ENCODE measurements around the gene SYNE3.

The SYNE3 gene

DNA sequence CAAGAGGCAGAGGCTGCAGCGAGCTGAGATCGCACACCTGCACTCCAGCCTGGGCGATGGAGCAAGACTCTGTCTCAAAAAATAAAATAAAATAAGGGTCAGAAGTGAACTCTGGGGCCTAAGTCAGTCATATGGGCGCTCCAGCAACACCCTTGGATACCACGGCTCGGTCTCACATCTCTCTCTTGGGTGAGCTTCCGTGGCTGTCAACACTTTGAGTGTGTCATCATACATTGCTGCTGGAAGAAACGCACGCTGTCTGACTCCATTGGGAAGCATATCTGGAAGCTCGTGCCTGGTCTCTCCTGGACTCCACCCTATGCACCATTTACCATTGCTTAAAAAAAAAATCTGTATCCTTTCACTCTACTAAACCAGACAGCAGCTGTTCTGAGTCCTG is 38.6 kb upstream of the SYNE3 start:
- H3K27ac ChIP-seq = no peak overlapping the region
- no peak for TF ChIP-seq ZFX (IDR thresholded peaks at IDR 0.05)
- TF ChIP-seq, protein P1, sequence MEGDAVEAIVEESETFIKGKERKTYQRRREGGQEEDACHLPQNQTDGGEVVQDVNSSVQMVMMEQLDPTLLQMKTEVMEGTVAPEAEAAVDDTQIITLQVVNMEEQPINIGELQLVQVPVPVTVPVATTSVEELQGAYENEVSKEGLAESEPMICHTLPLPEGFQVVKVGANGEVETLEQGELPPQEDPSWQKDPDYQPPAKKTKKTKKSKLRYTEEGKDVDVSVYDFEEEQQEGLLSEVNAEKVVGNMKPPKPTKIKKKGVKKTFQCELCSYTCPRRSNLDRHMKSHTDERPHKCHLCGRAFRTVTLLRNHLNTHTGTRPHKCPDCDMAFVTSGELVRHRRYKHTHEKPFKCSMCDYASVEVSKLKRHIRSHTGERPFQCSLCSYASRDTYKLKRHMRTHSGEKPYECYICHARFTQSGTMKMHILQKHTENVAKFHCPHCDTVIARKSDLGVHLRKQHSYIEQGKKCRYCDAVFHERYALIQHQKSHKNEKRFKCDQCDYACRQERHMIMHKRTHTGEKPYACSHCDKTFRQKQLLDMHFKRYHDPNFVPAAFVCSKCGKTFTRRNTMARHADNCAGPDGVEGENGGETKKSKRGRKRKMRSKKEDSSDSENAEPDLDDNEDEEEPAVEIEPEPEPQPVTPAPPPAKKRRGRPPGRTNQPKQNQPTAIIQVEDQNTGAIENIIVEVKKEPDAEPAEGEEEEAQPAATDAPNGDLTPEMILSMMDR (conservative IDR thresholded peaks at IDR 0.05) = no peak

DNA sequence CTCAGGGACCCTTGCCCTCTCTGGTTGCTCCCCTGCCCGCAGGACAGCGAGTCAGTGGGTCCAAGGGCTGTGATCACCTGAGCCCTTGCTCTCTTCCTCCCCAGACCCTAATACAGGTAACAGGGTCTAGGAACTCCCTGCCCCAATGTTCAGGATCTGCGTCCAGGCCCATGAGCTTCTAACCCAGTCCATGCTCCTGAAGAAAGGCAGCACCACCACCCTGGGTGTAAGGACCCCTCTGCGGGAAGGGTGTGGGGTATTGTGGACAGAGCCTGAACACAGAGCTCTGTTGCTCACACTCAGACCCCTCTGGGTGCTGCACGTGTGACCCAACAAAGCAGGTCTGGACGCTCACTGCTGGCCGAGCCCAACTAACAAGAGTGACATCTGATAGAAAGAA is 36.7 kb upstream of the SYNE3 start:
- TF ChIP-seq, protein P1 (conservative IDR thresholded peaks at IDR 0.05) = no peak
- TF ChIP-seq ZFX (IDR thresholded peaks at IDR 0.05) = no peak
- no peak overlapping the region for H3K27ac ChIP-seq

DNA sequence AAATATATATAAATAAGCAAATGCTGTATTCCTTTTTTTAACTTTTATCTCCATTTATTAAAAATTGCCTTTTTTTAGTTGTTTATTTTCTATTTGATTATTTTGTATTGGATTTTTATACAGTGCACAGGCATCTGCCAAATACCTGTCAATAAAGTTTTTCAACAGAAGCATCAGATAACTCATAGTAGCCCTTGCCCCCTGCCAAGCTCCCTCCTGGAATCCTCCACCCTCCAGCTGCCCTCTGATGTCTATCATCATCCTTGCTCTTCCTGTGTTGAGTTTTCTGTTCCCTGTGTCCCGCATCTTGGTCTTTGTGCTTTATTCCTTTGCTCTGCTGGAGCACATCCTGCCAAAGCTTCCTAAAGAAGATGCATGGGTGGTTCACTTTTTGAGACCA is 35.0 kb upstream of the SYNE3 start:
- no peak overlapping the region for H3K27ac ChIP-seq
- TF ChIP-seq ZFX (IDR thresholded peaks at IDR 0.05) = no peak
- TF ChIP-seq, protein P1 (conservative IDR thresholded peaks at IDR 0.05) = no peak

DNA sequence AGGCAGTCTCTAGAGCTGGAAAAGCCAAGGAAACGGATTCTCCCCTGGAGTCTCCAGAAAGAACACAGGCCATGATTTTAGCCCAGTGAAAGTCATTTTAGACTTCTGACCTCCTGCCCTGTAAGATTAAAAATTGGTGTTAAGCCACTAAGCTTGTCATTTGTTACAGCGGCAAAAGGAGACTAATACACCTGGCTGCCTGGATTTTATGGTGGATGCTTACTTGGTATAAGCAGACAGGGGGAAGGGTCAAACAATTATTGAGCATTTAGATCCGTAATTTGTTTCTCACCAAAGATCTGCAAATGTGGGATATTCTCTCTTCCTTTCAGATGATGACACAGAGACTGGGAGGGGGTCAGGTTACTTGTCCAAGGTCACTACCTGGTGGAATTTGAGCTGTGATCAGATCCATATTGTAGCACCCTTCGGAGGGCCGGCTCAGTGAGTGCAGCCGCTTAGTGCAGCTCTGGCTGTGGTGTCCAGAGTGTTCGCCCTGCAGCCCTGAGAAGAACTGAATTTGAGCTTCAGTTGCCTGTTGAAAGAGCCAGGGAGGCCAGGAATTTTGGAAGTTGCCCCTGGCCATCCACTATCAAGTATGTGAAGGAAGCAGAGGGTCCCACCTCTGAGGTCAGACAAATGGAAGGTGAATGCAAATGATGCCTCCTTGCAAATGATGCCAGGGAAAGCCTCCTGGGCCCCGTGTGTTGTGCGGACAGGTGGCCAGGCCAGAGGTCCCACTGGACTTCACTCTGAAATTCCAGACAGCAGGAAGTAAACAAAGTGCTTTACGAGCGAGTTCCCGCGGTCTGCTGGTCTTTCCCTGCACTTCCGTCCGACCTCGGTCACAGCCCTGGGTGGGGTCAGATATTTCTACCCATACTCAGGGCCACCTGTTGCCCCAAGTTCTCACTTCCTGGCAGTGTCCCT is 33.5 kb upstream of the SYNE3 start:
- TF ChIP-seq ZFX (IDR thresholded peaks at IDR 0.05) = no peak
- TF ChIP-seq, protein P1 (conservative IDR thresholded peaks at IDR 0.05) = no peak
- no peak overlapping the region for H3K27ac ChIP-seq

DNA sequence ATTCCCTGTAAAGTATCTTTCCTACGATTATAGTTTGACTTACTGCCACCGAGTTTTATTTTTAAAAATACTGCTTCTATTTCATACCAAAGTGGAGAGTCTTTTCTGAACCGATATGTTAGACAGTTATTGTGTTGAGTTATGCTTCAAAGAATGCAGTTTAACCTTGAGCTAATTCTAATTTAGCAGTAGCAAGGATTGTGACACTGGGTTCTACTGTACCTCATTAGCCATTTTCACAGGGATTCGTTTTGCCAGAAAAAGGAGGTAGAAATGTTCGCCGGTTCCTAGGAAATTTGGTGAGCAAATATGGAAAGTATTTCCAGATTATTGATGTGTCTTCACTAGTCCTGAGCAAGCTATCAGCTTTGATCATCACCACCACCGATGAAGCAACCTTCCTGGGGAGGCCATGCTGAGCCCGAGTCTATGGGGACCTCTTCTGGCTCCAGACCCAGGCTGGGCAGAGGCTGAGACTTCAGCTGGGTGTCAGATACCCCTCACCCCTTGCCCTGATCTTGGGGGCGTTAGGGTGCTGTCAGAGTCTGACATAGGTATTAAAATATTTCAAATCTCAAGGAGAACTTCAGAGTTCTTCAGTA is 32.0 kb upstream of the SYNE3 start:
- TF ChIP-seq ZFX (IDR thresholded peaks at IDR 0.05) = no peak
- TF ChIP-seq, protein P1 (conservative IDR thresholded peaks at IDR 0.05) = no peak
- no peak overlapping the region for H3K27ac ChIP-seq

DNA sequence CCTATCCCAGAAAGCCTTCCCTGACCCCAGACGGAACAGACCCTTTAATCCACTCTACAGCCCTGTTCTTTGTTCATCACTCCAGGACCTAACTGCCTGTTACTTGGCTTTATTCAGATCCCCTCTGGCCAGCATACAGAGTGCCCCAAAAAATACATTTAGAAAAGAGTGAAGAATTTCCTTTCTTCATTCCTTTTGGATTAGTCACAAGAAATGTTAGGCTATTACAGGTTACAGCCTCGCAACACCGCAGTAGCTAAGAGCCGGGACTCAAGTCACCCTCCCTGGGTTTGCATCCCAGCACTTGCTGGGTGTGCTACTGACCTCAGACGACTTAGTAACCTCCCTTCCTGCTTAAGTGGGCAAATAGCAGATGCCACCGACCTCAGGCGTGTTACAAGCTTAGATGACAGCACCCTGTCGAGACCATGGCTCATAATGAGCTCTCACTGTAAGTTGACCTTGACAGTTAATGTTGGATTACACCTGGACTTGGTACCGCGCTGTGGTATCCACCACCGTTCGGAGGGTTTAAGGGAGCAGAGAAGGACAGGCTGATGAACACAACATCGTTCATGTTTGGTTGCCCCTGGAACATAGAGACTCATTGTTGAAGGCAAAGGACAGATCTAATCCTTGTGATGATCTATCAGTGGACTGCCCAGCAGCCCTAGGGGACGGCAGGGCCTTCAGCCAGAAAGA is 31.3 kb upstream of the SYNE3 start:
- TF ChIP-seq, protein P1 (conservative IDR thresholded peaks at IDR 0.05) = no peak
- no peak for TF ChIP-seq ZFX (IDR thresholded peaks at IDR 0.05)

DNA sequence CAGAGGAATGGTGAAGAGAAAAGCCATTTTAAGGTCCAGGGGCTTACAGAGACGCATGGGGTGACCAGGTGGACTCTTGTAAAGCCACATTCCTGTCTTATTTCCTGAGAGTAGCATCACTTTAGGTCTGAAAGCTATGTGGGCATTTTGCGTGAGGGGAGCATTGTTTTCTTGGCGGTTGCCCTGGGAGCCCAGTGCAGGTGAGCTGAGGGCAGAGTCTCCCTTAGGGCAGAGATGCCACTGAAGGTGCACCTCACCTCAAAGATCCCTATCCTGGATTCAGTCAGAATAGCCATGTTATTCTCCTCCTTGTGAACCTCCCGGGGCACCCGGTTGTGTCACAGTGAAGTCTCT is 30.8 kb upstream of the SYNE3 start:
- H3K27ac ChIP-seq = no peak overlapping the region
- TF ChIP-seq, protein P1 (conservative IDR thresholded peaks at IDR 0.05) = no peak
- no peak for TF ChIP-seq ZFX (IDR thresholded peaks at IDR 0.05)

More for the DNA sequence above, 31.3 kb upstream of the SYNE3 start:
- no peak overlapping the region for H3K27ac ChIP-seq
